ENCODE measurements around the gene FNDC1.

Gene FNDC1

DNA sequence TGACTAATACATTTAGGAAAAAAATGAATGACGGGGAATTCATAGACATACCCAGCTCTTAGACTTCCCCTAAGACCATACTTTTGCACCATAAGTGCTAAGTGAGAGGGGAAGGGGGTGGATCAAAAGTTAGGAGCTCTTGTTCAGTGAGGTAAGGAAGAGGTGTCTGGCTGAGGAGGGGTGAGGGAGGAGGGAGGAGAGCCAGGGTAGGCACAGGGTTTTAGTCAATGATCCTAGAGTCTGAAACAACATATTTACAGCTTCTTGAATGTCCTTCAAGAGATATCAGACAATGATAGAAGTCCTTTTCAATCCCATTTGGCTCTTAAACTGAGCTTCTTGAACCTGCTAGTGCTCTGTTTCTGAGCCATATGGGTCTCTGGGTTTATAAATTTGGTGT is 135.4 kb downstream of the FNDC1 start:
- no peak overlapping the region for H3K4me3 ChIP-seq (ENCODE audit: low read depth, low read length)

DNA sequence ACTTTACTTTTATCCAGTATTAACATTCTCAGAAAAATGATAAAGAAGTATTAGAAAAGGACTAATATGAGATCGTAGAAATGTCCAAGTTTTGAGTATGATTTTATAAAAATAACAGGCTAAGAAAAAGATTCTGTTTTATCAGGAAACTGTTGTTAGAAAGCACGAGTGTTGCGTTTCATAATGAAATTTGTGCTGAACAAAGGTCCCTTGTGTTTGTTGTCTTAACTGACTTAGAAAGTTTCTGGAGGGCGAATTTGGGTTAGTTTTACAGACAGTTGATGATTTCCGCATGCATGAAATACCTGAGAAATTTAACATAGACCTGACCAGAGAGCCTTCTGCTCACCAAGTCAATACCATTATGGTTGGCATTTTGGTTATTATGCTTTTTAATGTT is 136.0 kb downstream of the FNDC1 start:
- no peak overlapping the region for H3K4me3 ChIP-seq (ENCODE audit: low read depth, low read length)

DNA sequence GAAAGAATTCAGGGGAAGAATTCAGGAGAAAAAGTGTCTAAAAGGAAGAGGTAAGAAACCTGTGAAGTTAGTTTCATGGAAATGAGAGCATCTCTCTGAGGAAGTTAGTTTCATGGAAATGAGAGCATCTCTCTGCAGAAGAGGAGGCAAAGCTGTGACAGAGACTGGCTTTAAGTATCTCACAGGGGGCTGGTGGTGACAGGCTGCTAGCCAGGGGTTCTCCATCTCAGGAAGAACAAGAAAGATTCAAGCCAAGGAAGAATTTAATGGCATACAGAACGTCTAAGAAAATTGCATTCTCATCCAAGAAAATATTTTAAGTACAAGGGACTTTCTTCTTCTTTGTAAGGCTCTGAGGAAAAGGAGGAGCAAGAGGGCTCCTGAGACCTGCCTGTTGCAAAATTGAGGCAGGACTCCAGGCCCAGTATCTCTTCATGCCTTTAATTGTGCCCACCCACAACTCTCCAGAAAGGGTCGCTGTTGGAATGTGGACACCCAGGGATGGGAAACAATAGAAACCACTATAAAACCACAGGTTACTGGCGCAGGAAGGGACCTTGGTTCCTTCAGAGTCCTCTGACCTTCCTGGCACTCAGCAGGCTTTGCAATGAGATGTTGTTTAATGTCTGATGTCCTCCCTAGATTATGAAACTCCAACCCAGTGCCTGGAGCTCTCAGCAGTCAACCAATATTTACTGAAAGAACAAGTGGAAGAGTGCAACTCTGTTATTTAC is 136.8 kb downstream of the FNDC1 start:
- H3K4me3 ChIP-seq (ENCODE audit: low read depth, low read length), result no peak overlapping the region

DNA sequence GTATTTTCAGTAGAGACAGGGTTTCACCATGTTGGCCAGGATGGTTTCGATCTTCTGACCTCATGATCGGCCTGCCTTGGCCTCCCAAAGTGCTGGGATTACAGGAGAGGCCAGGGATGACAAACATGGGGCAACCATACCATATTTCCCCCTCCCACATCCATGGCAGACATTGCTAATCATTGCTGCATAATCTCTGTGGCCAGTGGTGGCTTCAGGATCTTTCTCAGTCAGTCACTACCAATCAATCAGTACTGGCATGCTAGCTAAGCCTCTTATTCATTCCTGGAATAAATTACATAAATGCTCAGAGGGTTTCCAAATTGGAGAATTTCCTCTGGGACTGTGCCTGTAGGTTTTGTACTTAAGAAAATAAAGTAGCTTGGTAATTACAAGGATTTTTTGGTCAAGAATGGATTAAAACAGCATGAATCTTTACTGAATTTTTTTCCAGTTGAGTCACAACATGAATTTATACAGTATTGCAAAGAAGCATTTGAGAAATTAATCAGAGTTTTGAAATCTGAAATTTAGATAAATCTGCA is 138.1 kb downstream of the FNDC1 start:
- H3K4me3 ChIP-seq (ENCODE audit: low read depth, low read length), result no peak overlapping the region

DNA sequence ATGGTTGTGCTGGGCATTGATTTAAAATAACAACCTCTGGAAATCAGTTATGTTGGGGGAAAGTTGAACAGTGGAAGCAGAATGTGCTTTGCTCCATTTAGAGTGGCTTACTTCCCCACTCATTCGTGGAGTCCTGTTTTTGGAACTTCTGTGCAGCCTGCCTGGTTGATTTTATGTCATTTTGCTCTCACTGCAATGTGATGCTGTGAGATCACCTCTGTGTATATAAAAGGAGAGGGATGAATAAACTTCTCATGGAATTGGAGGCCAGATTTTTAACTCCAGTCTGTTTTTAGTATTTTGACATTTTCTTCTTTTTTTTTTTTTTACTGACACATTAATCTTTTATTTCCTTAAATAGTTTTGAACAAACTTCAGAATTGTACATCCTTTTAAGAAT is 139.0 kb downstream of the FNDC1 start:
- H3K4me3 ChIP-seq (ENCODE audit: low read depth, low read length), result no peak overlapping the region

DNA sequence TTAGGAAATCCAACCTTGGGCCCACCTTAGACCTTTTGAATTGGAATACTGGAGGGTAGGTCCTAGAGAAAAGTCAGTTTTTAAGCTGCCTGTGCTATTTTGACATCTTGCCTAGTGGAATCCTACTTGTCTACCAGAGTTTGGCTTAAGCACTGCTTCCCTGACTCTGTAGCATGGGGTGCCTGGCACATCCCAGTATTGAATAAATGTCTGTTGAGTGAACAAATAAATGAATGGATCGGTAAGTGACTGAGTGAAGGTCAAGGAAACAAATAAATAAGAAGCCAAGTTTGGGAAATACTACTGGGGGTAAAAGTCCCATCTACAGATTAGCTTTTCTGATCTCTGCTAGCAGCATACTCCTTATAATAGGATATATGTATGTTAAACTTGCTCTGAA is 140.5 kb downstream of the FNDC1 start:
- H3K4me3 ChIP-seq (ENCODE audit: low read depth, low read length), result no peak overlapping the region

DNA sequence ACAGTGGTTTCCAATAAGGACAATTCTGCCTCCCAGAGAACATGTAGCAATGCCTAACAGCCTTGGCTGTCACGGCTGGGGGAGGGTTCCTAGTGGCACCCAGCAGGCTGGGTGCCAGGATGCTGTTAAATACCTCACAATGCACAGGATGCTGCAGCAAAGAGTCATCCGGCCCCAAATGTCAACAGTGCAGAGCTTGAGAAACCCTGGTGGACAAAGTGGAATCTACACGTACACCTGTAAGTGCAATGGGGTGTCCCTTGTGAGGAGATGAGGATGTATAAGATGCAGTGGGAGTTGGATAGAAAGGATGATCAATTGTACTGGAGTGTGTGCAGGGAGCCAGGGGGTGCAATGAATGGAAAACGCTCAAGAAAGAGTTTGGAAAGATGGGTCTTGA is 142.4 kb downstream of the FNDC1 start:
- H3K4me3 ChIP-seq (ENCODE audit: low read depth, low read length), result no peak overlapping the region

DNA sequence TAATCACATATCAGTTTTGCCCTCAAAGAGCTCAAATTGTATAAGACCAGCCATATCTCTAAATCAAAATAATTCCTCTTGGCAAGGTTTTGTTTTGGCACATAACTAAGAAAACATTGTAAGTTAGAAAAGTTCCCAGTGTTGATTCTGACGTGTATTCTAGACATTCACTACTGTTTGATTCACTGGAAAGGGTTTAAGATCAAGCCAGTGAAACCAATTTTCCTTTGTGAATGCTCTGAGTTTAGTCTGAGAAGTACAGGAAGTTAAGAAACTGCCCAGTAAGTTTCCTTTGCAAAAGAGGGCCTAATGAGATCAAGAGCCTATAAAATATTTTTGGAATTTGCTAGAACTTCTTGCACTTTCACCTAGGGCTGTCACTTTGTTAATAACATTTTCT is 143.0 kb downstream of the FNDC1 start:
- no peak overlapping the region for H3K4me3 ChIP-seq (ENCODE audit: low read depth, low read length)

DNA sequence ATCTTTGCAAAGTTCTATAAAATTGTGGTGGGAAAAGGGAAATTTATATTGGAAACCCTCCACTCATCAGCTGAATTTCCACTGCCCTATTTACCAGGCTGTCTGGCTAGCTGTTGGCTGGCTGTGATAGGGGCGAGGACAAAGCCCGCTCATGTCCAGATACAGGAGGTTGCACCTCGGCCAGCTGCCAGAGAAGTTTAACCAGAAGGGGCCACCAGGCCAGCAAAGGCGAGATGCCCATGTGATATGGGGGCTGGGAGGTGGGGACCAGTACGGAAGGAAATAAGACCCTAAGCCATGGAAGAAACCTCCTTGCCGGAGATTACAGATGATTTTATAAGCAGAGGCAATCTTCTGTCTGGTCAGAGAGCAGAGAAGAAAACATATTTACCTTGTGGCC is 143.8 kb downstream of the FNDC1 start:
- H3K4me3 ChIP-seq (ENCODE audit: low read depth, low read length), result no peak overlapping the region

DNA sequence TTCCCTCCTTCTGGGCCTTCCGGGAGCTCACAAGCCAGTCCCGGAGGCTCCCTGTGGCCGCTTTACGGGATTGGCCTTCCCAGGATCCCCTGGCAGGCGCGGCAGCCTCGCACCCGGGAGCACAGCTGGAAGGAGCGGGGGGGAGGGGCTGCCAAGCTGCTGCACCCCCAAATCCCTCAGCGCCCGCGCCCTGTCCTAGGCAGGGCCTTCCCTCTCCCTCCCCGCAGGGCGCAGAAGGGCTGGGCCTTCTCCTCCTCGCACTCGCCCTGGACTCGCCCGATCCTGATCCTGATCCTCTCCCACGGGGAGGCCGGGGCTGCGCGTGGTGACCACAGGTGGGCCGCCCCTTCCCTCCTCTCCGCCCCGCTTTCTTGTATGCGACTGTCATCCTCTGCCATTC is 146.4 kb downstream of the FNDC1 start:
- no peak overlapping the region for H3K4me3 ChIP-seq (ENCODE audit: low read depth, low read length)

DNA sequence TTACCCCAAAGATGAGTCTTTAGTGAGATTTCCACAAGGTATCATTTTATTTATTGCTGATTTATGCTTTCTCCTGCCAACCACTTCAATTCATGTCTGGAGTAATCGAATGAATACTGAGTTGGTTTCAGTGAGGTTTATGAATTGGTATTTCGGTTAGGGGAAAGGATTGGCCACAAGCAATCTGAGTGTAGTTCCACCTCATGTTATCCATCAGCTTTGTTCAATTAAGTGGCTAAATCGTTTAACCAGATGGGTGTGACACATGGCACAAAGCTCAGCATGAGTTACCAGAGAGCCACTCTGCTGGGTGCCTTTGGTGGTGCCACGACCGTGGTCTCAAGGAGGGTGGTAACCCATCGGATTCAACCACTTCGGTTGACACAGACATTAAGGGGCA is 148.2 kb downstream of the FNDC1 start:
- no peak overlapping the region for H3K4me3 ChIP-seq (ENCODE audit: low read depth, low read length)

DNA sequence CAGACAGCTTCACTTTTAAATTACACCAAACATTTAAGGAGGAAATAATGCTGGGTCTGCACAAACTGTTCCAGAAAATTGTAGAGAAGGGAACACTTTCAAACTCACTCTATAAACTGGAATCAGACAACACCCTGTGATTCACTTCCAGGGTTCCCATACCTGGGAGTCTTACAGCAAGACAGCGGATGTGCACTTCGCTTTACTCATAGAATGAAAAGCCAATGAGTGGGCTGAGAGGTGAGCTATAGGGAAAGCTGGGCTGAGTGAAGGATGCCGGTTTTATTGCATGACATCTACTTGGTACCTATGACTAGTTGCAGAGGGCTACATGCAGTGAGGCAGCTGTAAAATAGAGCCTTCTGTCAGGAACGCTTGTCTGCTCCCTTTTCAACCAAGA is 152.1 kb downstream of the FNDC1 start:
- H3K4me3 ChIP-seq (ENCODE audit: low read depth, low read length), result no peak overlapping the region
